GM23338 (cell line): Measurements from ENCODE around the gene IQGAP2. TPM values are rescaled to one million over a fixed set of nuclear protein-coding genes. Genes with fewer than 3 reads are reported as not detected.

Source experiments
- ATAC-seq: fragments of 200-7000 bp; cut with Tn5 transposase; 3 replicates; pipeline ENCODE4 v1.9.1; 2020
- DNase-seq: peaks from one replicate; pipeline ENCODE4 v3.0.0-alpha.2; 2015; ENCODE audit warnings: low spot score
- H2AFZ ChIP-seq: fragments of 200-600 bp; sonication (generic); 2 replicates; pipeline ENCODE4 v1.8.0; 2016; ENCODE audit warnings: antibody characterized with exemption, mild to moderate bottlenecking, moderate library complexity
- H3F3A ChIP-seq: fragments of 200-600 bp; sonication (generic); replicated peaks from 2 replicates; pipeline ENCODE4 v1.8.0; 2017; ENCODE audit warnings: antibody characterized with exemption, mixed run types, low read depth
- H3K27ac ChIP-seq: fragments of 200-600 bp; sonication (generic); 2 replicates; pipeline ENCODE4 v1.6.1; 2016; ENCODE audit warnings: low read depth
- H3K27me3 ChIP-seq: fragments of 200-600 bp; sonication (generic); 2 replicates; pipeline ENCODE4 v1.8.0; 2016; ENCODE audit warnings: mild to moderate bottlenecking, mixed run types, moderate library complexity; ENCODE audit not compliant: insufficient read depth
- H3K36me3 ChIP-seq: fragments of 200-600 bp; sonication (generic); 2 replicates; pipeline ENCODE4 v1.8.0; 2016; ENCODE audit warnings: mild to moderate bottlenecking; ENCODE audit not compliant: insufficient read depth
- H3K4me1 ChIP-seq: fragments of 200-600 bp; sonication (generic); 2 replicates; pipeline ENCODE4 v1.8.0; 2016; ENCODE audit warnings: mild to moderate bottlenecking, moderate library complexity; ENCODE audit not compliant: insufficient read depth
- H3K4me2 ChIP-seq: fragments of 200-600 bp; sonication (generic); 2 replicates; pipeline ENCODE4 v1.7.1; 2017; ENCODE audit warnings: mixed run types
- H3K4me3 ChIP-seq: fragments of 200-600 bp; sonication (generic); 2 replicates; pipeline ENCODE4 v1.6.1; 2016; ENCODE audit warnings: mixed run types
- H3K79me2 ChIP-seq: fragments of 200-600 bp; sonication (generic); replicated peaks from 2 replicates; pipeline ENCODE4 v1.8.0; 2017; ENCODE audit warnings: mild to moderate bottlenecking; ENCODE audit not compliant: insufficient read depth
- H3K9me2 ChIP-seq: fragments of 200-600 bp; sonication (generic); 2 replicates; pipeline ENCODE4 v1.8.0; 2017; ENCODE audit not compliant: insufficient read depth
- H4K20me1 ChIP-seq: fragments of 200-600 bp; sonication (generic); replicated peaks from 2 replicates; pipeline ENCODE4 v1.8.0; 2017; ENCODE audit warnings: mild to moderate bottlenecking; ENCODE audit not compliant: insufficient read depth
- H3K27ac Mint-ChIP-seq: 2 replicates; pipeline ENCODE4 v1.8.0; 2020; ENCODE audit warnings: inconsistent platforms, mild to moderate bottlenecking, moderate library complexity, mixed read lengths
- H3K27me3 Mint-ChIP-seq: 3 replicates; pipeline ENCODE4 v1.8.0; 2022; ENCODE audit warnings: low read depth, mild to moderate bottlenecking, moderate library complexity, mixed read lengths, inconsistent platforms; ENCODE audit not compliant: insufficient read depth, poor library complexity
- H3K36me3 Mint-ChIP-seq: 3 replicates; pipeline ENCODE4 v1.8.0; 2021; ENCODE audit warnings: low read depth, mild to moderate bottlenecking, inconsistent platforms, moderate library complexity, mixed read lengths
- H3K4me1 Mint-ChIP-seq: 3 replicates; pipeline ENCODE4 v1.8.0; 2020; ENCODE audit warnings: mild to moderate bottlenecking, inconsistent platforms, mixed read lengths
- H3K4me3 Mint-ChIP-seq: 3 replicates; pipeline ENCODE4 v1.8.0; 2021; ENCODE audit warnings: moderate library complexity, mild to moderate bottlenecking, inconsistent platforms, mixed read lengths
- H3K9me3 Mint-ChIP-seq: 3 replicates; pipeline ENCODE4 v1.8.0; 2020; ENCODE audit warnings: moderate library complexity, mild to moderate bottlenecking, inconsistent platforms, mixed read lengths
- CREB1 ChIP-seq: fragments of 250-450 bp; sonication (Bioruptor Pico); IDR thresholded peaks from 2 replicates; pipeline ENCODE4 v1.5.0; 2020; ENCODE audit warnings: low read depth, mild to moderate bottlenecking, moderate library complexity
- CTCF ChIP-seq, 2 experiments: fragments of 200-600 bp in 1 of 2; sonication (generic) in 1 of 2; conservative IDR thresholded peaks; 2 replicates each; pipeline versions ENCODE4 v1.5.1 to v1.6.1; 2016 to 2017; ENCODE audit warnings: antibody characterized with exemption in 2 of 2, low read depth in 2 of 2, mild to moderate bottlenecking in 2 of 2, moderate library complexity in 1 of 2
- ETS1 ChIP-seq: IDR thresholded peaks from 2 replicates; pipeline ENCODE4 v1.6.1; 2016; ENCODE audit warnings: antibody characterized with exemption
- EZH2 ChIP-seq: fragments of 200-600 bp; sonication (generic); IDR thresholded peaks from one replicate; pipeline ENCODE4 v1.8.0; 2017; ENCODE audit warnings: antibody characterized with exemption, mild to moderate bottlenecking, low read depth; ENCODE audit not compliant: unreplicated experiment
- EZH2phosphoT487 ChIP-seq: fragments of 200-600 bp; sonication (generic); IDR thresholded peaks from one replicate; pipeline ENCODE4 v1.8.1; 2018; ENCODE audit warnings: antibody characterized with exemption; ENCODE audit not compliant: unreplicated experiment
- JUNB ChIP-seq: IDR thresholded peaks from one replicate; pipeline ENCODE4 v1.6.1; 2016; ENCODE audit warnings: antibody characterized with exemption; ENCODE audit not compliant: unreplicated experiment
- NANOG ChIP-seq: IDR thresholded peaks from 2 replicates; pipeline ENCODE4 v1.6.1; 2016; ENCODE audit warnings: antibody characterized with exemption, borderline replicate concordance
- POLR2AphosphoS5 ChIP-seq: IDR thresholded peaks from 2 replicates; pipeline ENCODE4 v1.6.1; 2016; ENCODE audit warnings: antibody characterized with exemption, low read depth
- REST ChIP-seq: IDR thresholded peaks from one replicate; pipeline ENCODE4 v1.6.1; 2018; ENCODE audit warnings: antibody characterized with exemption; ENCODE audit not compliant: unreplicated experiment
- STAT1 ChIP-seq: IDR thresholded peaks from one replicate; pipeline ENCODE4 v1.6.1; 2016; ENCODE audit warnings: antibody characterized with exemption; ENCODE audit not compliant: unreplicated experiment
- ZNF114 ChIP-seq: fragments of 250-450 bp; sonication (Bioruptor Pico); IDR thresholded peaks from 2 replicates; pipeline ENCODE4 v1.5.0; 2020; ENCODE audit warnings: mild to moderate bottlenecking, moderate library complexity
- ZNF331 ChIP-seq: fragments of 250-450 bp; sonication (Bioruptor Pico); IDR thresholded peaks from 2 replicates; pipeline ENCODE4 v1.5.0; 2020; ENCODE audit warnings: low read depth, mild to moderate bottlenecking, moderate library complexity
- ZNF462 ChIP-seq: fragments of 250-450 bp; sonication (Bioruptor Pico); IDR thresholded peaks from 2 replicates; pipeline ENCODE4 v1.5.0; 2020; ENCODE audit warnings: mild to moderate bottlenecking, moderate library complexity
- polyA plus RNA-seq: library from polyadenylated mRNA; unstranded; fragments of >200 nt; fragmentation: Nextera tagmentation; extraction: Ambion mirVana; gene quantifications from 2 replicates; pipeline ENCODE4 v1.2.1, GENCODE V29; 2016
- total RNA-seq: library from RNA; depleted of rRNA; stranded (reverse); fragments of >200 nt; shearing (Covaris generic); gene quantifications from 2 replicates; pipeline ENCODE4 v1.2.3, GENCODE V29; 2014

Gene IQGAP2
- total and polyA plus RNA-seq, 2 experiments from 2014 or later, result 60.0 to 86.5 TPM

GRCh38 chr5:76479973-76480667 is 77.0 kb downstream of the IQGAP2 start:
- Mint-ChIP-seq H3K9me3 (no peaks in the 10 kb centered on the region), H3K27me3 (peaks cover 6% of the 10 kb centered on the region), H3K4me1 (peaks cover 64% of the 10 kb centered on the region), H3K4me3 (no peak overlapping the region), H3K36me3 (no peaks in the 10 kb centered on the region), H3K27ac (no peak overlapping the region)
- no peak overlapping the region for H3K27ac ChIP-seq
- no peaks in the 10 kb centered on the region for H3F3A ChIP-seq
- TF ChIP-seq POLR2AphosphoS5 (no peak), CTCF (conservative IDR thresholded peaks at IDR 0.05; ENCODE audit: low read depth in 2 of 2) (no peak), REST (no peak), EZH2phosphoT487 (no peak), STAT1 (no peak), CREB1 (CRISPR knock-in tag) (no peak), JUNB (no peak), ZNF331 (CRISPR knock-in tag) (no peak), ZNF462 (no peak), ZNF114 (CRISPR knock-in tag) (no peak), NANOG (no peak), ETS1 (no peak), EZH2 (no peak)
- DNase-seq (no peak), ATAC-seq (no peak)
- H3K4me1 ChIP-seq, result peaks cover 63% of the 10 kb centered on the region
- H4K20me1 ChIP-seq, result no peaks in the 10 kb centered on the region
- H3K4me2 ChIP-seq, result peak overlapping the region; percentile 22; the same call in 1 of the 2 replicates
- H3K9me2 ChIP-seq, result no peaks in the 10 kb centered on the region; the same call in 1 of the 2 replicates
- H3K27me3 ChIP-seq, result no peaks in the 10 kb centered on the region
- H2AFZ ChIP-seq, result no peak overlapping the region
- H3K4me3 ChIP-seq, result no peak overlapping the region
- H3K79me2 ChIP-seq, result peaks cover 28% of the 10 kb centered on the region
- H3K36me3 ChIP-seq, result no peaks in the 10 kb centered on the region
